HepG2 (cell line): ENCODE results near the gene LCAT. TPM values are rescaled to one million over a fixed set of nuclear protein-coding genes. Genes with fewer than 3 reads are reported as not detected.
A peak's percentile ranks its signal among the peaks of the same experiment; 100 is the strongest.

ENCODE experiments used
- KLF16 ChIP-seq, 2 experiments: sonication (generic) in 1 of 2; formaldehyde crosslinking in 1 of 2; IDR thresholded peaks; 2 replicates each; pipeline versions ENCODE4 v1.6.1 to v1.8.0; 2016 to 2023; ENCODE audit warnings: missing genetic modification reagents in 2 of 2, missing compliant biosample characterization in 1 of 2
- RXRB ChIP-seq: IDR thresholded peaks from 2 replicates; pipeline ENCODE4 v1.6.1; 2016; ENCODE audit warnings: borderline replicate concordance, missing genetic modification reagents, missing compliant biosample characterization
- SOX6 ChIP-seq, 2 experiments: fragments of 450-650 bp in 1 of 2; sonication (generic) in 1 of 2; formaldehyde crosslinking in 1 of 2; IDR thresholded peaks; 2 replicates each; pipeline versions ENCODE4 v1.4.0 to v1.6.1; 2017 to 2020; ENCODE audit warnings: antibody characterized with exemption in 1 of 2, mild to moderate bottlenecking in 1 of 2, missing genetic modification reagents in 1 of 2
- TCF12 ChIP-seq, 2 experiments: fragments of 450-650 bp in 1 of 2; sonication (generic) in 1 of 2; formaldehyde crosslinking in 1 of 2; IDR thresholded peaks; 2 replicates each; pipeline versions ENCODE4 v1.6.1 to v1.8.0; 2017 to 2022; ENCODE audit warnings: antibody characterized with exemption in 1 of 2, mild to moderate bottlenecking in 1 of 2, missing genetic modification reagents in 1 of 2, moderate library complexity in 1 of 2
- ZFP36L2 ChIP-seq: sonication (generic); formaldehyde crosslinking; IDR thresholded peaks from 2 replicates; pipeline ENCODE4 v1.4.0; 2020; ENCODE audit warnings: missing genetic modification reagents
- ZMYM4 ChIP-seq: sonication (generic); formaldehyde crosslinking; IDR thresholded peaks from 2 replicates; pipeline ENCODE4 v1.8.1; 2023; ENCODE audit warnings: mild to moderate bottlenecking, missing genetic modification reagents
- polyA plus RNA-seq, 8 experiments: library from polyadenylated mRNA; depleted of rRNA in 3 of 8; stranded (reverse) in 7 of 8; unstranded in 1 of 8; fragments of >200 nt; fragmentation: Illumina TruSeq in 4 of 8; extraction: Trizol in 4 of 8; gene quantifications; 2 replicates each; pipeline versions ENCODE4 v1.2.1 to v1.2.3, GENCODE V29; 2011 to 2016; ENCODE audit warnings: low read depth in 4 of 8, missing spikeins in 1 of 8, mixed read lengths in 1 of 8; ENCODE audit not compliant: insufficient read depth in 1 of 8
- total RNA-seq, 5 experiments: library from RNA; depleted of rRNA; stranded (reverse); fragments of >200 nt; fragmentation: Illumina TruSeq; extraction: Trizol; gene quantifications; 2 replicates each; pipeline ENCODE4 v1.2.3, GENCODE V29; 2016; ENCODE audit warnings: low read depth in 1 of 5
- TF ChIP-seq, protein P1 (sequence below): sonication (generic); formaldehyde crosslinking; IDR thresholded peaks from 2 replicates; pipeline ENCODE4 v1.4.0; 2020; ENCODE audit warnings: missing genetic modification reagents; ENCODE audit errors: not compliant biosample characterization
- TF ChIP-seq, protein P2 (sequence below): sonication (generic); formaldehyde crosslinking; IDR thresholded peaks from 2 replicates; pipeline ENCODE4 v1.9.0; 2021; ENCODE audit warnings: missing genetic modification reagents, borderline replicate concordance
- TF ChIP-seq, protein P3 (sequence below): sonication (generic); formaldehyde crosslinking; IDR thresholded peaks from 2 replicates; pipeline ENCODE4 v1.9.0; 2022; ENCODE audit warnings: missing genetic modification reagents, mild to moderate bottlenecking, borderline replicate concordance
- TF ChIP-seq, protein P4 (sequence below): fragments of 450-650 bp; IDR thresholded peaks from 2 replicates; pipeline ENCODE4 v1.6.1; 2016
- TF ChIP-seq, protein P5 (sequence below): sonication (generic); formaldehyde crosslinking; IDR thresholded peaks from 2 replicates; pipeline ENCODE4; 2020; ENCODE audit warnings: missing genetic modification reagents, mild to moderate bottlenecking, borderline replicate concordance
- TF ChIP-seq, protein P6 (sequence below): sonication (generic); formaldehyde crosslinking; IDR thresholded peaks from 2 replicates; pipeline ENCODE4 v1.4.0; 2020; ENCODE audit warnings: missing genetic modification reagents, borderline replicate concordance
- TF ChIP-seq, protein P7 (sequence below): sonication (generic); formaldehyde crosslinking; IDR thresholded peaks from 2 replicates; pipeline ENCODE4 v1.8.0; 2022; ENCODE audit warnings: missing genetic modification reagents, low read depth, mild to moderate bottlenecking, borderline replicate concordance

LCAT gene
- total and polyA plus RNA-seq, 2 of the 13 experiments (the other 11 are each of a cell fraction or from before 2014, with no cell fraction given), result 36.1 to 38.9 TPM

DNA sequence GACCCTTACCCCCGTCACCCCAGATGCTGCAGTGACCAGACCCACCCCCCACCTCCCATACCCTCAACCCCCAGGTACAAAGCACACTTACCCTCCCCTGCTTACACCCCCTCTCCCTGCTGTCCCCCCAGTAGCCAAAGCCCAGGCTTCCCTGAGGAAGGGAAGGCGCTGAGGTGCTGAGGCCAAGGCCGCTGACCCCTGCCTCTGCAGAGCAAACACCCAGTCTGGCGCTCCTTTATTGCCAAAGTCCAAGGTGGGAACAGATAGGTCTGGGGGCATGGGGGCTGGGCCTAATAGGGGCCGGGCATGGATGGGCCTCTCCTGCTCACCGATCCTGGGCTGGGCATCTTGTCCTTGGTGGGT lies 683 bp downstream of the LCAT start (continued):
- TF ChIP-seq, protein P1, sequence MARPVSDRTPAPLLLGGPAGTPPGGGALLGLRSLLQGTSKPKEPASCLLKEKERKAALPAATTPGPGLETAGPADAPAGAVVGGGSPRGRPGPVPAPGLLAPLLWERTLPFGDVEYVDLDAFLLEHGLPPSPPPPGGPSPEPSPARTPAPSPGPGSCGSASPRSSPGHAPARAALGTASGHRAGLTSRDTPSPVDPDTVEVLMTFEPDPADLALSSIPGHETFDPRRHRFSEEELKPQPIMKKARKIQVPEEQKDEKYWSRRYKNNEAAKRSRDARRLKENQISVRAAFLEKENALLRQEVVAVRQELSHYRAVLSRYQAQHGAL (CRISPR knock-in tag), result no peak
- TF ChIP-seq, protein P2, sequence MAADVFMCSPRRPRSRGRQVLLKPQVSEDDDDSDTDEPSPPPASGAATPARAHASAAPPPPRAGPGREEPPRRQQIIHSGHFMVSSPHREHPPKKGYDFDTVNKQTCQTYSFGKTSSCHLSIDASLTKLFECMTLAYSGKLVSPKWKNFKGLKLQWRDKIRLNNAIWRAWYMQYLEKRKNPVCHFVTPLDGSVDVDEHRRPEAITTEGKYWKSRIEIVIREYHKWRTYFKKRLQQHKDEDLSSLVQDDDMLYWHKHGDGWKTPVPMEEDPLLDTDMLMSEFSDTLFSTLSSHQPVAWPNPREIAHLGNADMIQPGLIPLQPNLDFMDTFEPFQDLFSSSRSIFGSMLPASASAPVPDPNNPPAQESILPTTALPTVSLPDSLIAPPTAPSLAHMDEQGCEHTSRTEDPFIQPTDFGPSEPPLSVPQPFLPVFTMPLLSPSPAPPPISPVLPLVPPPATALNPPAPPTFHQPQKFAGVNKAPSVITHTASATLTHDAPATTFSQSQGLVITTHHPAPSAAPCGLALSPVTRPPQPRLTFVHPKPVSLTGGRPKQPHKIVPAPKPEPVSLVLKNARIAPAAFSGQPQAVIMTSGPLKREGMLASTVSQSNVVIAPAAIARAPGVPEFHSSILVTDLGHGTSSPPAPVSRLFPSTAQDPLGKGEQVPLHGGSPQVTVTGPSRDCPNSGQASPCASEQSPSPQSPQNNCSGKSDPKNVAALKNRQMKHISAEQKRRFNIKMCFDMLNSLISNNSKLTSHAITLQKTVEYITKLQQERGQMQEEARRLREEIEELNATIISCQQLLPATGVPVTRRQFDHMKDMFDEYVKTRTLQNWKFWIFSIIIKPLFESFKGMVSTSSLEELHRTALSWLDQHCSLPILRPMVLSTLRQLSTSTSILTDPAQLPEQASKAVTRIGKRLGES (CRISPR knock-in tag), result no peak
- TF ChIP-seq TCF12 (IDR thresholded peaks at IDR 0.05) (no peak), TCF12 (CRISPR knock-in tag; IDR thresholded peaks at IDR 0.05) (peak; percentile 90), ZMYM4 (CRISPR knock-in tag) (no peak; the same call in none of the 2 replicates), ZFP36L2 (CRISPR knock-in tag) (no peak), SOX6 (IDR thresholded peaks at IDR 0.05) (no peak), SOX6 (CRISPR knock-in tag; IDR thresholded peaks at IDR 0.05) (peak; percentile 75), KLF16 (CRISPR knock-in tag; IDR thresholded peaks at IDR 0.05) (no peak), RXRB (CRISPR knock-in tag) (peak; percentile 53)
- TF ChIP-seq, protein P3, sequence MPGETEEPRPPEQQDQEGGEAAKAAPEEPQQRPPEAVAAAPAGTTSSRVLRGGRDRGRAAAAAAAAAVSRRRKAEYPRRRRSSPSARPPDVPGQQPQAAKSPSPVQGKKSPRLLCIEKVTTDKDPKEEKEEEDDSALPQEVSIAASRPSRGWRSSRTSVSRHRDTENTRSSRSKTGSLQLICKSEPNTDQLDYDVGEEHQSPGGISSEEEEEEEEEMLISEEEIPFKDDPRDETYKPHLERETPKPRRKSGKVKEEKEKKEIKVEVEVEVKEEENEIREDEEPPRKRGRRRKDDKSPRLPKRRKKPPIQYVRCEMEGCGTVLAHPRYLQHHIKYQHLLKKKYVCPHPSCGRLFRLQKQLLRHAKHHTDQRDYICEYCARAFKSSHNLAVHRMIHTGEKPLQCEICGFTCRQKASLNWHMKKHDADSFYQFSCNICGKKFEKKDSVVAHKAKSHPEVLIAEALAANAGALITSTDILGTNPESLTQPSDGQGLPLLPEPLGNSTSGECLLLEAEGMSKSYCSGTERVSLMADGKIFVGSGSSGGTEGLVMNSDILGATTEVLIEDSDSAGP (CRISPR knock-in tag), result peak; percentile 92; the same call in 1 of the 2 replicates
- TF ChIP-seq, protein P4, sequence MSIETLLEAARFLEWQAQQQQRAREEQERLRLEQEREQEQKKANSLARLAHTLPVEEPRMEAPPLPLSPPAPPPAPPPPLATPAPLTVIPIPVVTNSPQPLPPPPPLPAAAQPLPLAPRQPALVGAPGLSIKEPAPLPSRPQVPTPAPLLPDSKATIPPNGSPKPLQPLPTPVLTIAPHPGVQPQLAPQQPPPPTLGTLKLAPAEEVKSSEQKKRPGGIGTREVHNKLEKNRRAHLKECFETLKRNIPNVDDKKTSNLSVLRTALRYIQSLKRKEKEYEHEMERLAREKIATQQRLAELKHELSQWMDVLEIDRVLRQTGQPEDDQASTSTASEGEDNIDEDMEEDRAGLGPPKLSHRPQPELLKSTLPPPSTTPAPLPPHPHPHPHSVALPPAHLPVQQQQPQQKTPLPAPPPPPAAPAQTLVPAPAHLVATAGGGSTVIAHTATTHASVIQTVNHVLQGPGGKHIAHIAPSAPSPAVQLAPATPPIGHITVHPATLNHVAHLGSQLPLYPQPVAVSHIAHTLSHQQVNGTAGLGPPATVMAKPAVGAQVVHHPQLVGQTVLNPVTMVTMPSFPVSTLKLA, result no peak
- TF ChIP-seq, protein P5, sequence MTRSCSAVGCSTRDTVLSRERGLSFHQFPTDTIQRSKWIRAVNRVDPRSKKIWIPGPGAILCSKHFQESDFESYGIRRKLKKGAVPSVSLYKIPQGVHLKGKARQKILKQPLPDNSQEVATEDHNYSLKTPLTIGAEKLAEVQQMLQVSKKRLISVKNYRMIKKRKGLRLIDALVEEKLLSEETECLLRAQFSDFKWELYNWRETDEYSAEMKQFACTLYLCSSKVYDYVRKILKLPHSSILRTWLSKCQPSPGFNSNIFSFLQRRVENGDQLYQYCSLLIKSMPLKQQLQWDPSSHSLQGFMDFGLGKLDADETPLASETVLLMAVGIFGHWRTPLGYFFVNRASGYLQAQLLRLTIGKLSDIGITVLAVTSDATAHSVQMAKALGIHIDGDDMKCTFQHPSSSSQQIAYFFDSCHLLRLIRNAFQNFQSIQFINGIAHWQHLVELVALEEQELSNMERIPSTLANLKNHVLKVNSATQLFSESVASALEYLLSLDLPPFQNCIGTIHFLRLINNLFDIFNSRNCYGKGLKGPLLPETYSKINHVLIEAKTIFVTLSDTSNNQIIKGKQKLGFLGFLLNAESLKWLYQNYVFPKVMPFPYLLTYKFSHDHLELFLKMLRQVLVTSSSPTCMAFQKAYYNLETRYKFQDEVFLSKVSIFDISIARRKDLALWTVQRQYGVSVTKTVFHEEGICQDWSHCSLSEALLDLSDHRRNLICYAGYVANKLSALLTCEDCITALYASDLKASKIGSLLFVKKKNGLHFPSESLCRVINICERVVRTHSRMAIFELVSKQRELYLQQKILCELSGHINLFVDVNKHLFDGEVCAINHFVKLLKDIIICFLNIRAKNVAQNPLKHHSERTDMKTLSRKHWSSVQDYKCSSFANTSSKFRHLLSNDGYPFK (CRISPR knock-in tag), result no peak; the same call in 1 of the 2 replicates
- TF ChIP-seq, protein P6, sequence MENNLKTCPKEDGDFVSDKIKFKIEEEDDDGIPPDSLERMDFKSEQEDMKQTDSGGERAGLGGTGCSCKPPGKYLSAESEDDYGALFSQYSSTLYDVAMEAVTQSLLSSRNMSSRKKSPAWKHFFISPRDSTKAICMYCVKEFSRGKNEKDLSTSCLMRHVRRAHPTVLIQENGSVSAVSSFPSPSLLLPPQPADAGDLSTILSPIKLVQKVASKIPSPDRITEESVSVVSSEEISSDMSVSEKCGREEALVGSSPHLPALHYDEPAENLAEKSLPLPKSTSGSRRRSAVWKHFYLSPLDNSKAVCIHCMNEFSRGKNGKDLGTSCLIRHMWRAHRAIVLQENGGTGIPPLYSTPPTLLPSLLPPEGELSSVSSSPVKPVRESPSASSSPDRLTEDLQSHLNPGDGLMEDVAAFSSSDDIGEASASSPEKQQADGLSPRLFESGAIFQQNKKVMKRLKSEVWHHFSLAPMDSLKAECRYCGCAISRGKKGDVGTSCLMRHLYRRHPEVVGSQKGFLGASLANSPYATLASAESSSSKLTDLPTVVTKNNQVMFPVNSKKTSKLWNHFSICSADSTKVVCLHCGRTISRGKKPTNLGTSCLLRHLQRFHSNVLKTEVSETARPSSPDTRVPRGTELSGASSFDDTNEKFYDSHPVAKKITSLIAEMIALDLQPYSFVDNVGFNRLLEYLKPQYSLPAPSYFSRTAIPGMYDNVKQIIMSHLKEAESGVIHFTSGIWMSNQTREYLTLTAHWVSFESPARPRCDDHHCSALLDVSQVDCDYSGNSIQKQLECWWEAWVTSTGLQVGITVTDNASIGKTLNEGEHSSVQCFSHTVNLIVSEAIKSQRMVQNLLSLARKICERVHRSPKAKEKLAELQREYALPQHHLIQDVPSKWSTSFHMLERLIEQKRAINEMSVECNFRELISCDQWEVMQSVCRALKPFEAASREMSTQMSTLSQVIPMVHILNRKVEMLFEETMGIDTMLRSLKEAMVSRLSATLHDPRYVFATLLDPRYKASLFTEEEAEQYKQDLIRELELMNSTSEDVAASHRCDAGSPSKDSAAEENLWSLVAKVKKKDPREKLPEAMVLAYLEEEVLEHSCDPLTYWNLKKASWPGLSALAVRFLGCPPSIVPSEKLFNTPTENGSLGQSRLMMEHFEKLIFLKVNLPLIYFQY (CRISPR knock-in tag), result no peak
- TF ChIP-seq, protein P7, sequence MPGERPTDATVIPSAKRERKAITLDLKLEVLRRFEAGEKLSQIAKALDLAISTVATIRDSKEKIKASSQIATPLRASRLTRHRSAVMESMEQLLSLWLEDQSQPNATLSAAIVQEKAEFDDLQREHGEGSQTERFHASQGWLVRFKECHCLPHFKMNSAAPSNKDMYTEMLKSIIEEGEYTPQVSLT (CRISPR knock-in tag), result no peak
